Sigmoid colon (tissue), 7 donors: ENCODE data around the gene ADGRG3. TPM values are rescaled to one million over a fixed set of nuclear protein-coding genes. Genes with fewer than 3 reads are reported as not detected.

Source experiments
- DNase-seq: peaks from one replicate; pipeline ENCODE4 v3.0.0-alpha.2; 2019
- H3K27ac ChIP-seq, 4 donors: fragments of 200-600 bp; sonication (generic); one replicate each; pipeline ENCODE4 v1.5.1; 2016 to 2019; ENCODE audit warnings: mild to moderate bottlenecking in 1 of 4
- H3K27me3 ChIP-seq, 3 donors: fragments of 200-600 bp; sonication (generic); one replicate each; pipeline ENCODE4 v1.5.1; 2019; ENCODE audit warnings: mild to moderate bottlenecking in 1 of 3
- H3K36me3 ChIP-seq, 4 donors: fragments of 200-600 bp; sonication (generic); one replicate each; pipeline ENCODE4 v1.5.1; 2016 to 2019
- H3K4me1 ChIP-seq, 4 donors: fragments of 200-600 bp; sonication (generic); one replicate each; pipeline ENCODE4 v1.5.1; 2017 to 2019
- H3K4me3 ChIP-seq, 4 donors: fragments of 200-600 bp; sonication (generic); one replicate each; pipeline ENCODE4 v1.5.1; 2017 to 2019; ENCODE audit warnings: mild to moderate bottlenecking in 2 of 4, moderate library complexity in 1 of 4
- H3K9me3 ChIP-seq, 4 donors: fragments of 200-600 bp in 3 of 4; sonication (generic) in 3 of 4; one replicate each; pipeline versions ENCODE4 v1.5.1 to v1.6.1; 2013 to 2019
- CTCF ChIP-seq, 4 experiments: fragments of 450-650 bp in 3 of 4; fragments of 200-600 bp in 1 of 4; IDR thresholded peaks; one replicate each; pipeline ENCODE4 v1.5.1; 2016 to 2019; ENCODE audit warnings: antibody characterized with exemption in 4 of 4, mild to moderate bottlenecking in 3 of 4, moderate library complexity in 2 of 4
- EP300 ChIP-seq, 4 donors: sonication (generic); formaldehyde crosslinking; IDR thresholded peaks; one replicate each; pipeline ENCODE4 v1.6.1; 2017; ENCODE audit warnings: antibody characterized with exemption in 4 of 4
- POLR2A ChIP-seq, 2 donors: fragments of 450-650 bp; IDR thresholded peaks; one replicate each; pipeline ENCODE4 v1.6.1; 2016; ENCODE audit warnings: antibody characterized with exemption in 2 of 2, mild to moderate bottlenecking in 2 of 2, moderate library complexity in 2 of 2
- POLR2AphosphoS5 ChIP-seq, 4 donors: sonication (generic); formaldehyde crosslinking; IDR thresholded peaks; one replicate each; pipeline ENCODE4 v1.6.1; 2017; ENCODE audit warnings: antibody characterized with exemption in 4 of 4
- WGBS, 2 donors: extraction: QIAGEN DNeasy Blood & Tissue Kit; methylation state at CpG; one replicate each; pipeline ENCODE4 v1.1.7; 2013; 5-methylcytosine and 5-hydroxymethylcytosine counted together
- intact Hi-C: fragments of 100-400 bp; cut with DNase I; formaldehyde crosslinking; loops from one replicate; pipeline ENCODE4 v1.15.1; 2023
- polyA plus RNA-seq, 3 donors: library from polyadenylated mRNA; stranded (reverse); fragments of 200-250 nt; gene quantifications; one replicate each; pipeline ENCODE4 v1.2.3, GENCODE V29; 2013
- total RNA-seq, 4 donors: library from RNA; depleted of rRNA; stranded (reverse); fragments of >200 nt; gene quantifications; one replicate each; pipeline ENCODE4 v1.1.0, GENCODE V29; 2016
- donor health status: healthy with polysubstance abuse.
- donor health status: Bipolar disorder and iron deficiency.
- donor health status: healthy.

ADGRG3 gene
- total and polyA plus RNA-seq, 7 donors = 0.69 to 6.6 (median 3.6) TPM

DNA sequence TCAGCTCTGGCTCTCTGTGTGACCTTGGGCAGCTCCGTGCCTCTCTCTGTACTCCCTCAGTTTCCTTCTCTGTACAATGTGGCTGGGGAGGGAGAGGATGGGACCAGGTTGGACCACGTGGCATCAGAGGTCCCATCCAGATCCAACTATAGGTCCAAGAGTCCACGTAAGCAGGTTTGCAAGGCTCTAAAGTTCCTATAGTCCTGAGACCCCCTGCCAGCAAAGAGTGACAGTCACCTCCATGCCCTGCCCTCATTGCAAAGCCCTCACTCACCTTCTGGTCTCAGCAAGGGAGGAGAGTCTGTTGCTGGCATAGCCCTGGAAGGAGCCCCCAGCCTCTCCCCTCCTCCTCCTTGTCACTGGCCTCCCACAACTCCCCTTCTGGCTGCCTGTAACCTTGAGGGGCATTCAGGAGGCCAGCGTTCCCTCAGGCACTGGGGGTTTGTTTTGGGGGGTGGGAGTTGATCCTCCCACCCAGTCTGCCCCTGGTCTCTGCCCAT, 20.4 kb downstream of the ADGRG3 start:
- Histone ChIP-seq H3K27ac (no peak overlapping the region), H3K36me3 (no peaks in the 10 kb centered on the region), H3K4me1 (no peaks in the 10 kb centered on the region), H3K9me3 (no peaks in the 10 kb centered on the region), H3K27me3 (peaks cover 0 to 25% (median 0%) of the 10 kb centered on the region in 3 donors), H3K4me3 (no peak overlapping the region)
- WGBS, 2 donors = 75 to 78% methylated on average over 4 of the region's 4 CpGs
- no peak for TF ChIP-seq CTCF (IDR thresholded peaks at IDR 0.05)
- TF ChIP-seq EP300 (IDR thresholded peaks at IDR 0.05) = no peak
- no peak for TF ChIP-seq POLR2AphosphoS5 (IDR thresholded peaks at IDR 0.05)
- TF ChIP-seq POLR2A (IDR thresholded peaks at IDR 0.05) = no peak
- intact Hi-C loops = no loop called here
- peak; percentile 48 for DNase-seq

DNA sequence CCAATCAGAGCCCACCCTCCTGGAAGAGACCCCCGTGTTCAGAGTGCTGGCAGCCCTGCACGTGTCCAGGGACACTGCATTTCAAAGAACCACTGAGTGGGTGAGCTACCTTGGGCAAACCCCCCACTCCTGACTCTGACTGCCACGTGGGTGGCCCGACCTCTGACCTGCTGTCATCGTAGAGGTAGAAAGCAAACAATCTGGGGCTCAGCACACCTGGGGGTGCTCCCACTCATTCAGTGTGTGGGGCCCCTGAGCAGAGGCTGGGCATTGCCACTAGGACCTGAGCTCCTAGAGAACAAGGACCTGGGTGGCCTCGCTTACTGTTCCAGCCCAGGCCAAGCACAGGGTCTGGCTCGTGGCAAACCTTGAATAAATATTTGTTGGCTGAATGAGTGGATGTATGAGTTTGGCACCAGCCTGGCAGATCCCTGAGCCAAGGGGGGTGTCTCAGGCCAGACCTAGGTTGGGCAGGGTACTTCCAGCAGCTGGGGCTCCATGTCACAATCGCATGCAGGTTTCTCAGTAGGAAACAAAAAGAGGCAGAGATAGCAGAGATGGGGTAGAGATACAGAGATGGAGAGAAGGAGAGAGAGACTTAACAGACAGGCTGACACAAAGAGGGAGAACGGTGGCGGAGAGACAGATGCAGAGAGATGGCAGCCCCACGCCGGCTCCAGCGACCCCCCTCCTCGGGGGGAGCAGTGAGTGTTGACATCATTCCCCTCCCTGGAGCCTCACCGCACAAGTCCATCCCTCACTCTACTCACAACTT, 21.1 kb downstream of the ADGRG3 start:
- H3K4me1 ChIP-seq = no peaks in the 10 kb centered on the region
- peak; percentile 49 for DNase-seq
- WGBS, 2 donors = 47 to 57% methylated on average over 15 of the region's 15 CpGs

DNA sequence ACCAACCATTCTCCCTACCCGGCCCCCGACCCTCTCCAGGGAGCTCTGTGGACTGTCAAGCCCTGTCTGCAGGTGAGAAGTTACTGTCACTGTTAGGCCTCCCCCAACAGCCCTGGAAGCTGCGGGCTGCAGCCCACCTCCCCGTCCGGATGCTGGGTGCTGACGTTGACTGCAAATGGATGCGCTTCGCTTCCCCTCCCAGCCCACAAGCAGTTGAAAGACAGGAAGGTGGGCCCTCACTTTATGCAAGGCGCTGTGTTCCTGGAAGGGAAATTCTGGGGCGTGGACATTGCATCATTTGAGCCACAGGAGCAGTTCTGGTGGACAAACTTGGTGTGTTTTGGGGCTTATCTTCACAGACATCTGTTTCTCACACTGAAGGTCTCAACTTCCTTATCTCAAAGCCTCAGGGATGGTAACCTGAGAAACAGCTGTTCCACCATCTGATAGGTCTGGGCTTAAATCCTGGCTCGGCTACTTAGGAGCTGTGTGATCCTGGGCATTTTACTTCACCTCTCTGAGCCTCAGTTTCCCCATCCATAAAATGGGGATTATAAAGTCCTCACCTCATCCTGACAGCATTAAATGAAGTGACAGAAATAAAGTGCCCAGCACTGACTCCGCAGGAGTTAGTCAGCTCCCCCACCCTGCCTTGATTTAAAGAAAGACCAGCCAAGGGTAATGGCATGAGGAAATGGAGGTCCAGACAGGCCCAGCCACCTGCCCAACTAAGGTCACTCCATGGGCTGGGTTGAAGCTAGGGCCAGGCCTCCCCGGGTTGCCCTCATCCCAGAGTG, 21.9 kb downstream of the ADGRG3 start:
- H3K27me3 ChIP-seq = peaks cover 0 to 25% (median 0%) of the 10 kb centered on the region in 3 donors
- intact Hi-C loops = no loop called here
- DNase-seq = peak; percentile 42
- H3K4me1 ChIP-seq = no peaks in the 10 kb centered on the region
- H3K4me3 ChIP-seq = no peak overlapping the region
- no peaks in the 10 kb centered on the region for H3K9me3 ChIP-seq
- no peak overlapping the region for H3K27ac ChIP-seq
- no peaks in the 10 kb centered on the region for H3K36me3 ChIP-seq
- TF ChIP-seq CTCF (IDR thresholded peaks at IDR 0.05) (no peak), POLR2AphosphoS5 (IDR thresholded peaks at IDR 0.05) (no peak), EP300 (IDR thresholded peaks at IDR 0.05) (no peak), POLR2A (IDR thresholded peaks at IDR 0.05) (no peak)
- whole genome bisulfite sequencing, 2 donors = 44 to 73% methylated on average over 13 of the region's 13 CpGs

More for the DNA sequence above, 21.1 kb downstream of the ADGRG3 start:
- intact Hi-C loops = no loop called here
- Histone ChIP-seq H3K36me3 (no peaks in the 10 kb centered on the region), H3K4me3 (no peak overlapping the region), H3K27me3 (peaks cover 0 to 25% (median 0%) of the 10 kb centered on the region in 3 donors), H3K27ac (no peak overlapping the region), H3K9me3 (no peaks in the 10 kb centered on the region)
- TF ChIP-seq POLR2A (IDR thresholded peaks at IDR 0.05) (no peak), CTCF (IDR thresholded peaks at IDR 0.05) (no peak)

DNA sequence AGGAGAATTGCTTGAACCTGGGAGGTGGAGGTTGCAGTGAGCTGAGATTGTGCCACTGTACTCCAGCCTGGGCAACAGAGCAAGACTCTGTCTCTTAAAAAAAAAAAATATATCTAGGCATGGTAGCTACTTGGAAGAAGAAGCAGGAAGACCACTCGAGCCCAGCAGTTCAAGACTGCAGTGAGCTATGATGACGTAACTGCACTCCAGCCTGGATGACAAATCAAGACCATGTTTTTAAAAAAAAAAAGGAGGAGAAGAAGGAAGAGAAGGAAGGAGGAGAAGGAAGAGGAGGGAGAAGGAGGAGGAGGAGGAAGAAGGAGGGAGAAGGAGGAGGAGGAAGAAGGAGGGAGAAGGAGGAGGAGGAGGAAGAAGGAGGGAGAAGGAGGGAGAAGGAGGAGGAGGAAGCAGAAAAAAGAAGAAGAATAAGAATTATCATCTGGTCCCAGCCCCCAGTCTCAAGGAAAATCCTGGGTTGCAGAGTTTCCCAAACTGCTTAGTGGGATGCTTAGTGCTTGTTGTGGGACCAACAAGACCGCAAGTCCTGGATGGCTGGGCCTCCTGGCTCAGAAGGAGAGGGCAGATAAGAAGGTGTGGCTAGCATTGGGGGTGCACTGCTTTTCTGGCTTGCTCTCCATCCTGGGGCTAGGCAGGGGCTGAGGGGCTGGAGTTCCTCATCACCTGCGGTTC, 22.8 kb downstream of the ADGRG3 start:
- no peaks in the 10 kb centered on the region for H3K4me1 ChIP-seq
- peak; percentile 36 for DNase-seq
- 74 to 85% methylated on average over 4 of the region's 4 CpGs for WGBS, 2 donors
- no peaks in the 10 kb centered on the region for H3K9me3 ChIP-seq
- no peak overlapping the region for H3K4me3 ChIP-seq
- TF ChIP-seq POLR2A (IDR thresholded peaks at IDR 0.05) = no peak
- TF ChIP-seq EP300 (IDR thresholded peaks at IDR 0.05) = no peak
- no peak for TF ChIP-seq POLR2AphosphoS5 (IDR thresholded peaks at IDR 0.05)
- no peak for TF ChIP-seq CTCF (IDR thresholded peaks at IDR 0.05)
- no peaks in the 10 kb centered on the region for H3K36me3 ChIP-seq
- intact Hi-C loops = no loop called here
- no peak overlapping the region for H3K27ac ChIP-seq
- peaks cover 0 to 25% (median 0%) of the 10 kb centered on the region in 3 donors for H3K27me3 ChIP-seq
